Fibroblast of villous mesenchyme (primary cell): ENCODE data around the gene TTF2. TPM values are rescaled to one million over a fixed set of nuclear protein-coding genes. Genes with fewer than 3 reads are reported as not detected.

Experiments
- DNase-seq: peaks from one replicate; pipeline ENCODE4 v3.0.0-alpha.2; 2010; ENCODE audit warnings: low read depth
- H3K4me3 ChIP-seq: 2 replicates; pipeline ENCODE4 v1.5.1; 2011; ENCODE audit warnings: low read depth, mild to moderate bottlenecking, low read length
- total RNA-seq: library from RNA; depleted of rRNA; stranded (reverse); fragments of >200 nt; gene quantifications from 2 replicates; pipeline ENCODE4 v1.2.3, GENCODE V29; 2012
- TF ChIP-seq, protein P1 (sequence below): IDR thresholded peaks from 2 replicates; pipeline ENCODE4 v1.5.1; 2012; ENCODE audit warnings: low read depth, mild to moderate bottlenecking, low read length; ENCODE audit not compliant: insufficient read depth

Gene TTF2
- 15.1 and 21.2 TPM in 2 replicates for total RNA-seq

DNA sequence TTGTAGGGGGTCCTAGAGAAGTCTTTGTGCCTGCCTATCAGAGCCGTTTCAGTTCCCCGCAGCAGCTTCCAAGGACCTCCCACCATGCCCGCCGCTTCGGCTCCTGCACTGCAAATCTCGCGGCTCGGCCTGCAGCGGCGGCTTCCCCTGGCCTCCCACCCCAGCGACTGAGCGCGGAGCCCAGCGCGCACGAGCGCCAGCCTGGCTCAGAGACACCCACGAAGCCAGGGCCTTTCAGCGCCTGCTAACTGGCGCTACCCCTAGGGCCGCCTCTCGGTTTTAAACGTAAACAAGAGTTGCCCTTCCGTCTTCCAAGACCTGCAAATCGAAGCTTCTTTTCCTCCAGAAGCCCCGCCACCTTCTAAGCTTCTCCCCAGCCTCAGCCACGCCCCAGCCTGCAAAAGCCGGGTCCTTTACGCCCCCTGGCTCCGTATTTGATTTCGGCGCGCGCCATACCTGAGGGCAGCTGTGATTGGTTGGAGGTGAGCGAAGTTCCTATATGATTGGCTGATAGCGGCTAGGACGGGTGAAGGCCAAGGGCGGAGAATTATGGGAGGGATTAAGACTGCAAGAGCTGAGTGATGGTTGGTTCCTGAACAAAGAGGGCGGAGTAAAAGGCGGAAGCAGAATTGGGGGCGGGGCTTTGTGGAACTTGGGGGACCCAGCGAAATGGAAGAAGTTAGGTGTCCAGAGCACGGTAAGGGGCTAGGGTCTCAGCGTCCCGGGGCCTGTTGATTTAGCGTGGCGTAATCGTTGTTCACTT lies at the start of gene TTF2:
Gene TTF2, plus strand, starts transcription at position 649 of the 763 bp plus-strand sequence. Its CDS starts 21 bp downstream, at position 670.
- DNase-seq: peak; percentile 98
- TF ChIP-seq, protein P1, sequence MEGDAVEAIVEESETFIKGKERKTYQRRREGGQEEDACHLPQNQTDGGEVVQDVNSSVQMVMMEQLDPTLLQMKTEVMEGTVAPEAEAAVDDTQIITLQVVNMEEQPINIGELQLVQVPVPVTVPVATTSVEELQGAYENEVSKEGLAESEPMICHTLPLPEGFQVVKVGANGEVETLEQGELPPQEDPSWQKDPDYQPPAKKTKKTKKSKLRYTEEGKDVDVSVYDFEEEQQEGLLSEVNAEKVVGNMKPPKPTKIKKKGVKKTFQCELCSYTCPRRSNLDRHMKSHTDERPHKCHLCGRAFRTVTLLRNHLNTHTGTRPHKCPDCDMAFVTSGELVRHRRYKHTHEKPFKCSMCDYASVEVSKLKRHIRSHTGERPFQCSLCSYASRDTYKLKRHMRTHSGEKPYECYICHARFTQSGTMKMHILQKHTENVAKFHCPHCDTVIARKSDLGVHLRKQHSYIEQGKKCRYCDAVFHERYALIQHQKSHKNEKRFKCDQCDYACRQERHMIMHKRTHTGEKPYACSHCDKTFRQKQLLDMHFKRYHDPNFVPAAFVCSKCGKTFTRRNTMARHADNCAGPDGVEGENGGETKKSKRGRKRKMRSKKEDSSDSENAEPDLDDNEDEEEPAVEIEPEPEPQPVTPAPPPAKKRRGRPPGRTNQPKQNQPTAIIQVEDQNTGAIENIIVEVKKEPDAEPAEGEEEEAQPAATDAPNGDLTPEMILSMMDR: peak; percentile 12
- peak within 1 kb of the TSS; percentile 92 for H3K4me3 ChIP-seq

DNA sequence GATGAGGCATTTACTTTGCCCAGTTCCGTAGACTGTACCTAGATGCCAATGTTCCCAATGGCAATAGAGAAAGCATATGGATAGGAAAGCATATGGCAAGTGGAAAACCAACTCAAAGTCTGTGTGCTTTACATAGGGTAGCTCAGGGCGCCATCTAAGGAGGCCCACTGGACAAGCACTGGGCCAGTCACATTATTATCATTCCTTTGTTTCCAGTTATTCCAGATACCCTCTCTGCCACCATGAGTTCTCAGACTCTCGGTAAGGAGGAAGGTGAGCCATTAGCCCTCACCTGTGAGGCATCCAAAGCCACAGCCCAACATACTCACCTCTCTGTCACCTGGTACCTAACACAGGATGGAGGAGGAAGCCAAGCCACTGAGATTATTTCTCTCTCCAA lies 48.8 kb upstream of the TTF2 start:
- DNase-seq: no peak
- H3K4me3 ChIP-seq: no peak overlapping the region
- TF ChIP-seq, protein P1: no peak

DNA sequence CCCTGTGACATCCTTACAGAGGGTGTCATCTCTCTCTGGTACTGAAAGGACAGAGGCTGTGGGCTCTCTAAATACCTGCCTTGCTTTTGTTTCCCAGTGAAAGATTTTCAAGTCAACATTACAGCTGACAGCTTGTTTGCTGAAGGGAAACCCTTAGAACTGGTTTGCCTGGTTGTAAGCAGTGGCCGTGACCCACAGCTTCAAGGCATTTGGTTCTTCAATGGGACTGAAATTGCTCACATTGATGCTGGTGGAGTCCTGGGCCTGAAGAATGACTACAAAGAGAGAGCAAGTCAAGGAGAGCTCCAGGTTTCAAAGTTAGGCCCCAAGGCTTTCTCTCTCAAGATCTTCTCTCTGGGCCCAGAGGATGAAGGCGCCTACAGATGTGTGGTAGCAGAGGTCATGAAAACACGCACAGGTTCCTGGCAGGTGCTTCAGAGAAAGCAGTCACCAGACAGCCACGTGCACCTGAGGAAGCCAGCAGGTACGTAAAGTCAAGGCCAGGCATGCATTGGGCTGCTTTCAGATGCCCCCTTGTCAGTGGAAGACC lies 46.7 kb upstream of the TTF2 start:
- TF ChIP-seq, protein P1: no peak
- DNase-seq: no peak

DNA sequence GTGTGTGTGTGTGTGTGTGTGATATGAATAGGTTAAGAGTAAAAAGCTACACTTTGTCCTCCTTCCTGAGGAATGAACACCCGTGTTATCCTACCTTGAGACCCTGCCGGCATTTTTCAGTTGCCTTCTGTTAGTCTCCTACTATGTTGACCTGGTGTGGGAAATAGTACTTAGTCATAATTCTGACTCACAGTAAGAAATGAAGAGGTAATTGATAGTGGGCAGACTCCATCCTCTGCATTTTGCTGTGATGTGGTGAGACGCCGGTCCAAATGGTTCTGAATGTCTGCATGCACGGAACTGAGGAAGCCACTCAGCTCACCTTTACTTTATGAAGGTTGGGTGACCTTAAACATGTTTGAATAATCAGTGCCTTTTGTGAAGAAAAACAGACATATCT lies 45.9 kb upstream of the TTF2 start:
- no peak for DNase-seq
- TF ChIP-seq, protein P1: no peak
- H3K4me3 ChIP-seq: no peak overlapping the region

More for the DNA sequence above, 46.7 kb upstream of the TTF2 start:
- H3K4me3 ChIP-seq: no peak overlapping the region

DNA sequence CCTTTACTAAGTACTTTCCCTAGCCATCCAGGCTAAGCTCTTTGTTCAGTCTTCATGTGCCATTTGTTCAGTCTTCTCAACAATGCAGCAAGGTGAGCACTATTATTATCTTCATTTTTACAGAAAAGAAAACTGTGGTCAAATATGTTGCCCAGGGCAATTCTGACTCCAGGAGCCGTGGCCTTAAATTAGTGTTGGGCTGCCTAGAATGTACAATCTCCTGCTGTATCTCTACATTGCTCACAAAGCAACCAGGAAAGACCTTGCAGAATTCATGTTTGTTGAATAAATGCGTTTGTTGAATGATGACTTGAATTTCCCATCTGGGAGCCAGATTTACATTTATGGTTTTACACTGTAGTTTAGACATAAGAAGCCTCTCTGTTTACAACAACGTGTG lies 44.4 kb upstream of the TTF2 start:
- no peak for DNase-seq
- no peak overlapping the region for H3K4me3 ChIP-seq
- TF ChIP-seq, protein P1: no peak

DNA sequence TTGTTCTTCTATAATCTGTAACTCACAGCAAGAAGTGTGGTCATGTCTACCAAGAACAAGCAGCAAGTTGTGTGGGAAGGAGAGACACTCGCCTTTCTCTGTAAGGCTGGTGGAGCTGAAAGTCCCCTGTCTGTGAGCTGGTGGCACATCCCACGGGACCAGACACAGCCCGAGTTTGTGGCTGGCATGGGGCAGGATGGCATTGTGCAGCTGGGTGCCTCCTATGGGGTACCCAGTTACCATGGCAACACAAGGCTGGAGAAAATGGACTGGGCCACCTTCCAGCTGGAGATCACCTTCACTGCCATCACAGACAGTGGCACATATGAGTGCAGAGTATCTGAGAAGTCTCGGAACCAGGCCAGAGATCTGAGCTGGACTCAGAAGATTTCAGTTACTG lies 43.1 kb upstream of the TTF2 start:
- no peak for DNase-seq
- TF ChIP-seq, protein P1: no peak
- no peak overlapping the region for H3K4me3 ChIP-seq
